Neural cell (in vitro differentiated cells): Measurements from ENCODE around the gene HPRT1. TPM values are rescaled to one million over a fixed set of nuclear protein-coding genes. Genes with fewer than 3 reads are reported as not detected.
A peak's percentile ranks its signal among the peaks of the same experiment; 100 is the strongest.

Experiments
- H2AFZ ChIP-seq: fragments of 200-600, 300-800 bp; sonication (generic), shearing (Covaris generic); 2 replicates; pipeline ENCODE4 v1.6.0; 2014; ENCODE audit warnings: low read depth, mild to moderate bottlenecking, antibody characterized with exemption, low read length, moderate library complexity
- H3F3A ChIP-seq: fragments of 200-600 bp; shearing (Covaris generic); 2 replicates; pipeline ENCODE4 v1.6.1; 2016; ENCODE audit warnings: mild to moderate bottlenecking, moderate library complexity, mixed read lengths, antibody characterized with exemption, low read length; ENCODE audit not compliant: insufficient read depth, poor library complexity, severe bottlenecking
- H3K27ac ChIP-seq: fragments of 200-600, 300-800 bp; sonication (generic), shearing (Covaris generic); 2 replicates; pipeline ENCODE4 v1.5.1; 2014; ENCODE audit warnings: mild to moderate bottlenecking, low read length, moderate library complexity
- H3K27me3 ChIP-seq: fragments of 300-800, 200-600 bp; sonication (generic), shearing (Covaris generic); 2 replicates; pipeline ENCODE4 v1.6.0; 2014; ENCODE audit warnings: mild to moderate bottlenecking, low read depth, low read length, moderate library complexity; ENCODE audit not compliant: insufficient read depth
- H3K36me3 ChIP-seq: fragments of 300-800, 200-600 bp; sonication (generic), shearing (Covaris generic); 2 replicates; pipeline ENCODE4 v1.5.1; 2014; ENCODE audit warnings: mild to moderate bottlenecking, antibody characterized with exemption, low read length, moderate library complexity; ENCODE audit not compliant: insufficient read depth
- H3K4me2 ChIP-seq: fragments of 300-800, 200-600 bp; sonication (generic), shearing (Covaris generic); 2 replicates; pipeline ENCODE4 v1.6.0; 2014; ENCODE audit warnings: mild to moderate bottlenecking, low read length
- H3K4me3 ChIP-seq: fragments of 300-800, 200-600 bp; sonication (generic), shearing (Covaris generic); 2 replicates; pipeline ENCODE4 v1.5.1; 2014; ENCODE audit warnings: mild to moderate bottlenecking, low read length, moderate library complexity
- H3K79me2 ChIP-seq: fragments of 200-600 bp; shearing (Covaris generic); replicated peaks from 2 replicates; pipeline ENCODE4 v1.6.0; 2014; ENCODE audit warnings: mild to moderate bottlenecking, low read length, moderate library complexity; ENCODE audit not compliant: insufficient read depth
- H3K9ac ChIP-seq: fragments of 300-800, 200-600 bp; sonication (generic), shearing (Covaris generic); 2 replicates; pipeline ENCODE4 v1.6.1; 2016; ENCODE audit warnings: mild to moderate bottlenecking, low read length, mixed read lengths
- H3K9me2 ChIP-seq: fragments of 200-600 bp; shearing (Covaris generic); 2 replicates; pipeline ENCODE4 v1.6.1; 2016; ENCODE audit warnings: mild to moderate bottlenecking, low read length, mixed read lengths; ENCODE audit not compliant: insufficient read depth
- H3K9me3 ChIP-seq: fragments of 200-600, 300-800 bp; sonication (generic), shearing (Covaris generic); 2 replicates; pipeline ENCODE4 v1.6.1; 2016; ENCODE audit warnings: mild to moderate bottlenecking, mixed run types, low read length, moderate library complexity, mixed read lengths
- H4K20me1 ChIP-seq: fragments of 200-600 bp; shearing (Covaris generic); 2 replicates; pipeline ENCODE4 v1.6.1; 2016; ENCODE audit warnings: mild to moderate bottlenecking, mixed run types; ENCODE audit not compliant: insufficient read depth
- CTCF ChIP-seq: fragments of 450-650 bp; IDR thresholded peaks from 2 replicates; pipeline ENCODE4 v1.5.1; 2014; ENCODE audit warnings: antibody characterized with exemption, mild to moderate bottlenecking, moderate library complexity; ENCODE audit not compliant: poor library complexity, severe bottlenecking
- EP300 ChIP-seq: fragments of 450-650 bp; conservative IDR thresholded peaks from 2 replicates; pipeline ENCODE4 v1.6.1; 2014; ENCODE audit warnings: antibody characterized with exemption, mild to moderate bottlenecking, moderate library complexity; ENCODE audit not compliant: poor library complexity, severe bottlenecking
- EZH2 ChIP-seq: fragments of 200-600, 300-800 bp; shearing (Covaris generic), sonication (generic); IDR thresholded peaks from 2 replicates; pipeline ENCODE4 v1.6.1; 2014; ENCODE audit warnings: antibody characterized with exemption, low read length, borderline replicate concordance, mild to moderate bottlenecking; ENCODE audit not compliant: insufficient read depth, poor library complexity, severe bottlenecking
- MXI1 ChIP-seq: fragments of 450-650 bp; conservative IDR thresholded peaks from 2 replicates; pipeline ENCODE4 v1.6.1; 2014; ENCODE audit warnings: antibody characterized with exemption, mild to moderate bottlenecking; ENCODE audit not compliant: poor library complexity, severe bottlenecking
- POLR2AphosphoS5 ChIP-seq: IDR thresholded peaks from 2 replicates; pipeline ENCODE4 v1.6.1; 2012
- RAD21 ChIP-seq: fragments of 450-650 bp; conservative IDR thresholded peaks from 2 replicates; pipeline ENCODE4 v1.6.1; 2014; ENCODE audit warnings: antibody characterized with exemption, mild to moderate bottlenecking, moderate library complexity
- REST ChIP-seq: IDR thresholded peaks from 2 replicates; pipeline ENCODE4 v1.6.1; 2012; ENCODE audit warnings: borderline replicate concordance
- SMC3 ChIP-seq: fragments of 450-650 bp; conservative IDR thresholded peaks from 2 replicates; pipeline ENCODE4 v1.6.1; 2014; ENCODE audit warnings: antibody characterized with exemption, mild to moderate bottlenecking, moderate library complexity; ENCODE audit not compliant: poor library complexity
- TAF1 ChIP-seq: IDR thresholded peaks from 2 replicates; pipeline ENCODE4 v1.6.1; 2012; ENCODE audit warnings: low read depth
- polyA minus RNA-seq: library from RNA; depleted of rRNA, polyadenylated mRNA; stranded (reverse); fragments of >200 nt; gene quantifications from 2 replicates; pipeline ENCODE4 v1.2.3, GENCODE V29; 2014
- polyA plus RNA-seq: library from polyadenylated mRNA; depleted of rRNA; stranded (reverse); fragments of >200 nt; gene quantifications from 2 replicates; pipeline ENCODE4 v1.2.3, GENCODE V29; 2014

HPRT1 gene
- polyA plus RNA-seq (10.1 and 13.2 TPM in 2 replicates), polyA minus RNA-seq (8.6 and 13.4 TPM in 2 replicates)

- Histone ChIP-seq H3F3A (no peaks in the 10 kb centered on the region), H3K27ac (peak within 1 kb of the TSS; percentile 44), H3K4me2 (peak within 1 kb of the TSS; percentile 25), H4K20me1 (no peaks in the 10 kb centered on the region), H3K36me3 (no peaks in the 10 kb centered on the region), H3K4me3 (peak within 1 kb of the TSS; percentile 70), H3K79me2 (peaks cover 4% of the 10 kb centered on the region), H3K9me3 (no peaks in the 10 kb centered on the region), H3K9me2 (no peaks in the 10 kb centered on the region), H3K27me3 (no peaks in the 10 kb centered on the region), H3K9ac (peak within 1 kb of the TSS; percentile 64), H2AFZ (peak within 1 kb of the TSS; percentile 8)
- TF ChIP-seq SMC3 (no peak), REST (no peak), POLR2AphosphoS5 (peak; percentile 40), EP300 (peak; percentile 15), MXI1 (peak; percentile 76)
Measured at GRCh38 chrX:134460005-134460861, at the start of gene HPRT1. HPRT1 (plus strand) TSS chrX:134460165; CDS start chrX:134460312, 147 bp downstream.

- Histone ChIP-seq H4K20me1 (no peaks in the 10 kb centered on the region), H3K9ac (no peak overlapping the region), H3K36me3 (no peaks in the 10 kb centered on the region), H3K9me2 (no peaks in the 10 kb centered on the region), H3K27me3 (no peaks in the 10 kb centered on the region), H2AFZ (no peak overlapping the region), H3K4me3 (no peak overlapping the region), H3K9me3 (no peaks in the 10 kb centered on the region), H3F3A (no peaks in the 10 kb centered on the region), H3K4me2 (no peak overlapping the region), H3K79me2 (no peaks in the 10 kb centered on the region), H3K27ac (no peak overlapping the region)
- TF ChIP-seq SMC3 (no peak), TAF1 (no peak), EP300 (no peak), CTCF (no peak), POLR2AphosphoS5 (no peak), MXI1 (no peak), RAD21 (no peak), REST (no peak), EZH2 (no peak)
Measured at GRCh38 chrX:134416087-134416486, 43.9 kb upstream of the HPRT1 start.
